GM12874 (cell line): ENCODE measurements around the gene PXN.

Experiments
- CTCF ChIP-seq: IDR thresholded peaks from 2 replicates; pipeline ENCODE4 v1.5.1; 2011; ENCODE audit warnings: low read depth, mild to moderate bottlenecking, control low read depth, low read length, moderate library complexity; ENCODE audit not compliant: insufficient read depth

PXN gene

GRCh38 chr12:120227233-120228040 is 38.1 kb downstream of the PXN start:
- TF ChIP-seq CTCF, result no peak

- peak; percentile 34; the same call in 1 of the 2 replicates for TF ChIP-seq CTCF
Observed at GRCh38 chr12:120225852-120226640, 39.5 kb downstream of the PXN start.

DNA sequence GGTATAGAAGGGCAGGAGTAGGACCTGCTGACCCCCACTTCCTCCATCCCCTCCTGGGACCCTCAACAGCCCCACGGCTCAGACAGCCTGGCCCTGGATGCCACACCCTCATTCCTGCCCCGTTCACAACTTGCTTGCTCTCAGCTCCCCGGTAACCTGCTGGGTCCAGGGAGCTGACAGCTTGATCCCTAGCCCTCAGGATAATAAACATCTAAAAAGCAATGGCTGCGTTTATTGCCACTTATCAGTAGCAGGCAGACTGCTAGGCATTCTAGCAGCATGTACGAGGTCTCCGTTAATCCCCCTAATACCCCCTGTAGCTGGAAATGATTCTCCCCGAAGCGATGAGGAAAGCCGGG is 40.4 kb downstream of the PXN start:
- TF ChIP-seq CTCF, result no peak

- no peak for TF ChIP-seq CTCF
Observed at GRCh38 chr12:120224304-120225199, 41.0 kb downstream of the PXN start.

- no peak for TF ChIP-seq CTCF
Observed at GRCh38 chr12:120223458-120224303, 41.8 kb downstream of the PXN start.

DNA sequence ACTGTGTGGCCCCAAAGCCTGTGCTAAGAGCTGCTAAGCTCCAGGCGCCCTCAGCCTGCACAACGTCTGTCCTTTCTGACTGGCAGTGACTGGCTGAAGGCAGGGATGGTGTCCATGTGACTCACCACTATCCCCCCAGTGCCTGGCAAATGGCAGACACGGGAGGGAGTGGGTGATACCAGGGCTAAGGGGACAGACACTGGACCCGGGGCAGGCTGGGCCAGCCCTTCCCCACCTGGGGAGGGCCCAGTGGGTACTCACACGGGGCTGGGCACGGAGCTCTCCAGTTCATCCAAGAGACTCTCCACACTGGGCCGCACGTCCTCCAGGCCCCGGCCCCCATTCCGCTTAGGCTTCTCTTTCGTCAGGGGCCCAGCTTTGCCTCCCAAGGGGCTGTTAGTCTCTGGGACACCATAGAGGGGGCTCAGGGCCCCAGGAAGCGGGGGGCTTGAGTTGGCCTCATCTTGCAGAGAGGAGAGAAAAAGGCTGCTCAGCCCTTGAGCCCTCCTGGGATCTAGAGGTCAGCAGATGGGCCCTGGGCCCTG is 43.2 kb downstream of the PXN start:
- TF ChIP-seq CTCF, result no peak
